IMR-90 (cell line): Measurements from ENCODE around the gene ITGB1BP1. TPM values are rescaled to one million over a fixed set of nuclear protein-coding genes. Genes with fewer than 3 reads are reported as not detected.
A peak's percentile ranks its signal among the peaks of the same experiment; 100 is the strongest.

Experiments used
- ATAC-seq: fragments of 200-7000 bp; cut with Tn5 transposase; 2 replicates; pipeline ENCODE4 v1.9.1; 2020; ENCODE audit warnings: low read depth, mild to moderate bottlenecking, moderate library complexity
- BruUV-seq: library from RNA; stranded (reverse); fragments of 400-500 nt; replicated peaks from 2 replicates; lab custom pipeline; 2021; lab: Mats Ljungman, UMichigan
- CTCF ChIA-PET: fragments of 300-600 bp; formaldehyde crosslinking; extraction: SDS; loops from one replicate; lab custom pipeline; 2021; ENCODE audit warnings: antibody characterized with exemption; lab: Yijun Ruan, JAX
- POLR2A ChIA-PET: fragments of 300-600 bp; sonication (Branson Sonifier 250); formaldehyde crosslinking; loops from one replicate; lab custom pipeline; 2022; ENCODE audit warnings: antibody characterized with exemption; ENCODE audit not compliant: unreplicated experiment; lab: Charles Lee
- DNase-seq: peaks from one replicate; pipeline ENCODE4 v3.0.0; 2013
- H2AFZ ChIP-seq: replicated peaks from 2 replicates; pipeline ENCODE3; 2013; ENCODE audit warnings: low read length, mild to moderate bottlenecking; ENCODE audit not compliant: poor library complexity
- H2AK5ac ChIP-seq: 2 replicates; pipeline ENCODE4 v1.6.1; 2013; ENCODE audit warnings: low read depth, low read length, inconsistent platforms
- H2AK9ac ChIP-seq: replicated peaks from 2 replicates; pipeline ENCODE3; 2013; ENCODE audit warnings: mild to moderate bottlenecking, low read depth, low read length, moderate library complexity; ENCODE audit not compliant: poor library complexity
- H2BK120ac ChIP-seq: 2 replicates; pipeline ENCODE4 v1.6.1; 2013; ENCODE audit warnings: low read depth, low read length, inconsistent platforms
- H2BK15ac ChIP-seq: 3 replicates; pipeline ENCODE4 v1.6.1; 2013; ENCODE audit warnings: low read depth, low read length, inconsistent platforms
- H2BK20ac ChIP-seq: 2 replicates; pipeline ENCODE4 v1.6.1; 2013; ENCODE audit warnings: low read depth, mild to moderate bottlenecking, inconsistent platforms, low read length, moderate library complexity
- H2BK5ac ChIP-seq: 2 replicates; pipeline ENCODE4 v1.6.1; 2013; ENCODE audit warnings: mild to moderate bottlenecking, low read depth, low read length, inconsistent platforms; ENCODE audit not compliant: poor library complexity, severe bottlenecking
- H3K14ac ChIP-seq: replicated peaks from 2 replicates; pipeline ENCODE4 v1.6.1; 2013; ENCODE audit warnings: low read depth, low read length, inconsistent platforms
- H3K18ac ChIP-seq: 2 replicates; pipeline ENCODE4 v1.6.1; 2013; ENCODE audit warnings: low read depth, low read length, control low read depth
- H3K23ac ChIP-seq: 2 replicates; pipeline ENCODE4 v1.6.1; 2013; ENCODE audit warnings: low read depth, low read length, inconsistent platforms
- H3K27ac ChIP-seq: 2 replicates; pipeline ENCODE4 v1.5.1; 2013; ENCODE audit warnings: mild to moderate bottlenecking, control low read depth, low read length; ENCODE audit not compliant: insufficient read depth
- H3K27me3 ChIP-seq: 2 replicates; pipeline ENCODE4 v1.6.1; 2013; ENCODE audit warnings: low read length; ENCODE audit not compliant: control insufficient read depth, insufficient read depth
- H3K36me3 ChIP-seq: 2 replicates; pipeline ENCODE4 v1.6.1; 2013; ENCODE audit warnings: low read length, mixed read lengths; ENCODE audit not compliant: control insufficient read depth, insufficient read depth
- H3K4ac ChIP-seq: 2 replicates; pipeline ENCODE4 v1.6.1; 2013; ENCODE audit warnings: low read depth, low read length, inconsistent platforms
- H3K4me1 ChIP-seq: 2 replicates; pipeline ENCODE4 v1.6.1; 2013; ENCODE audit warnings: low read length, mixed read lengths; ENCODE audit not compliant: control insufficient read depth, insufficient read depth
- H3K4me2 ChIP-seq: 2 replicates; pipeline ENCODE4 v1.6.1; 2013; ENCODE audit warnings: low read depth, mild to moderate bottlenecking, control low read depth, low read length, moderate library complexity
- H3K4me3 ChIP-seq: 2 replicates; pipeline ENCODE4 v1.5.1; 2013; ENCODE audit warnings: low read depth, mild to moderate bottlenecking, control low read depth, low read length, moderate library complexity; ENCODE audit not compliant: insufficient read depth
- H3K56ac ChIP-seq: 2 replicates; pipeline ENCODE4 v1.6.1; 2013; ENCODE audit warnings: low read length, inconsistent platforms; ENCODE audit not compliant: insufficient read depth; ENCODE audit errors: extremely low read depth
- H3K79me1 ChIP-seq, 2 experiments: 2 replicates each; pipeline ENCODE4 v1.6.1; 2013; ENCODE audit warnings: low read length in 2 of 2, inconsistent platforms in 1 of 2, low read depth in 1 of 2
- H3K9ac ChIP-seq: 2 replicates; pipeline ENCODE4 v1.6.1; 2013; ENCODE audit warnings: low read depth, low read length, control low read depth
- H3K9me1 ChIP-seq: 2 replicates; pipeline ENCODE4 v1.6.1; 2013; ENCODE audit warnings: low read length, inconsistent platforms; ENCODE audit not compliant: insufficient read depth
- H3K9me3 ChIP-seq: 2 replicates; pipeline ENCODE4 v1.6.1; 2013; ENCODE audit warnings: low read length; ENCODE audit not compliant: control insufficient read depth, insufficient read depth
- H4K20me1 ChIP-seq: 2 replicates; pipeline ENCODE4 v1.6.1; 2013; ENCODE audit warnings: low read length, inconsistent platforms; ENCODE audit not compliant: insufficient read depth
- H4K5ac ChIP-seq: 2 replicates; pipeline ENCODE4 v1.6.1; 2013; ENCODE audit warnings: mild to moderate bottlenecking, low read depth, low read length, control low read depth
- H4K8ac ChIP-seq, 2 experiments: 2 replicates each; pipeline ENCODE4 v1.6.1; 2013; ENCODE audit warnings: low read depth in 2 of 2, low read length in 2 of 2, control low read depth in 1 of 2, inconsistent platforms in 1 of 2
- H4K91ac ChIP-seq: 2 replicates; pipeline ENCODE4 v1.6.1; 2013; ENCODE audit warnings: low read depth, low read length, inconsistent platforms; ENCODE audit not compliant: insufficient read depth
- CEBPB ChIP-seq: IDR thresholded peaks from 2 replicates; pipeline ENCODE4 v1.6.1; 2012; ENCODE audit warnings: low read depth, low read length, improper control_type of control experiment
- MAFK ChIP-seq: IDR thresholded peaks from 2 replicates; pipeline ENCODE4 v1.6.1; 2012; ENCODE audit warnings: low read depth, low read length, improper control_type of control experiment
- NFE2L2 ChIP-seq: fragments of 150-350 bp; IDR thresholded peaks from 2 replicates; pipeline ENCODE4 v1.6.1; 2016; ENCODE audit warnings: low read depth, mild to moderate bottlenecking, low read length
- POLR2A ChIP-seq: IDR thresholded peaks from 2 replicates; pipeline ENCODE4 v1.6.1; 2012; ENCODE audit warnings: mild to moderate bottlenecking, low read depth, low read length
- RAD21 ChIP-seq: IDR thresholded peaks from 2 replicates; pipeline ENCODE4 v1.6.1; 2012; ENCODE audit warnings: low read length, improper control_type of control experiment
- RCOR1 ChIP-seq: IDR thresholded peaks from 2 replicates; pipeline ENCODE4 v1.6.1; 2012; ENCODE audit warnings: mild to moderate bottlenecking, low read length, improper control_type of control experiment; ENCODE audit not compliant: insufficient replicate concordance
- RFX5 ChIP-seq: IDR thresholded peaks from 2 replicates; pipeline ENCODE4 v1.8.0; 2012; ENCODE audit warnings: low read depth, mild to moderate bottlenecking, low read length, moderate library complexity
- SMC3 ChIP-seq: fragments of 150-350 bp; IDR thresholded peaks from 2 replicates; pipeline ENCODE4 v1.6.1; 2016; ENCODE audit warnings: low read depth, mild to moderate bottlenecking, antibody characterized with exemption, low read length, moderate library complexity
- WGBS, 2 experiments: methylation state at CpG; one replicate each; pipeline versions ENCODE4 v1.1.5 to v1.1.7; 2013; ENCODE audit warnings: missing lambda C conversion rate in 2 of 2; ENCODE audit not compliant: insufficient read length in 1 of 2; ENCODE audit errors: extremely low coverage in 2 of 2; 5-methylcytosine and 5-hydroxymethylcytosine counted together
- dilution Hi-C: fragments of 300-500 bp; cut with HindIII; formaldehyde crosslinking; loops from one replicate; pipeline ENCODE4 v1.14.3; 2018; ENCODE audit warnings: low sequenced_read_pairs; ENCODE audit not compliant: unreplicated experiment
- in situ Hi-C: fragments of 300-500 bp; cut with MboI; formaldehyde crosslinking; loops from 3 replicates; pipeline ENCODE4 v1.14.3; 2019; ENCODE audit warnings: low sequenced_read_pairs, inconsistent platforms, mixed read lengths
- intact Hi-C: fragments of 100-400 bp; cut with micrococcal nuclease; formaldehyde crosslinking; loops from 2 replicates; pipeline ENCODE4 v1.10.0; 2022
- polyA plus RNA-seq, 3 experiments: library from polyadenylated mRNA; depleted of rRNA; stranded (reverse); fragments of >200 nt; gene quantifications; 2 replicates each; pipeline ENCODE4 v1.2.3, GENCODE V29; 2012; ENCODE audit warnings: low replicate concordance in 1 of 3
- total RNA-seq: library from RNA; depleted of rRNA; stranded (reverse); fragments of >200 nt; gene quantifications from 2 replicates; pipeline ENCODE4 v1.2.3, GENCODE V29; 2012

ITGB1BP1 gene
- total and polyA plus RNA-seq, 2 of the 4 experiments (the other 2 are of a cell fraction), result 48.6 to 88.1 TPM

DNA sequence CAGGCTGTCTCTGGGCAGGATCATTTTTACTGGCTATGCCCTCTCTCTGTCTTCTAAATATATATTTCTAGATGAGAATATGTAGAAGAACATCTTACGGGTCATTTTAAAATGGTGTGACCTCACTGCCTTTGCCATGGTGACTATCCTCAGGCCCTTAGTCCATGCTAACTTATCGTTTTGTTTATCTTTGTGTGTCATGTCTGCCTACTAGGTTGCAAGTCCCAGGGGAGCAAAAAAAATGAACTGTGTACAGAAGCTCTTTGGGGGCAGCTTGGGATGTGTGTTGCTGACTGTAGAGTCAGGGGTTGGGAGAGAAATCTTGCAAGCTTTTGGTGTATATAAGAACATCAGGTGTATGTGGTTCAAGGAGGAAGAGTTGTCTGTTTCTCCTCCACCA is 11.2 kb upstream of the ITGB1BP1 start:
- Histone ChIP-seq H3K56ac (no peak overlapping the region), H2AK5ac (no peak overlapping the region), H3K9ac (no peak overlapping the region), H4K8ac (no peak overlapping the region), H3K36me3 (peaks cover 24% of the 10 kb centered on the region), H4K20me1 (no peaks in the 10 kb centered on the region), H3K9me1 (no peaks in the 10 kb centered on the region; the same call in 1 of the 2 replicates), H4K5ac (no peak overlapping the region), H2AFZ (no peak overlapping the region), H3K4me1 (peaks cover 2% of the 10 kb centered on the region; the same call in 1 of the 2 replicates), H3K4me3 (no peak overlapping the region), H3K9me3 (no peaks in the 10 kb centered on the region), H2BK120ac (no peak overlapping the region), H3K4me2 (no peak overlapping the region), H3K14ac (no peak overlapping the region), H3K27me3 (no peaks in the 10 kb centered on the region), H2BK20ac (no peak overlapping the region; the same call in 1 of the 2 replicates), H3K18ac (no peak overlapping the region), H4K91ac (no peak overlapping the region), H2BK15ac (no peak overlapping the region), H3K4ac (no peak overlapping the region), H3K23ac (no peak overlapping the region), H2AK9ac (no peak overlapping the region), H3K79me1 (peaks cover 6 to 10% of the 10 kb centered on the region in 2 experiments; a peak in 2 of 4 replicates), H3K27ac (no peak overlapping the region), H2BK5ac (no peak overlapping the region)
- DNase-seq (peak; percentile 33), ATAC-seq (peak; percentile 65)
- ChIA-PET CTCF (interaction anchor here (0.7 kb wide), 1 partner anchor 11 kb away, joined by 5 read pairs; no protein-coding TSS in a partner anchor), POLR2A (no interaction called here)
- no TSS peak for BruUV-seq
- TF ChIP-seq RCOR1 (no peak), POLR2A (no peak), MAFK (no peak), CEBPB (no peak), NFE2L2 (no peak), RAD21 (no peak), RFX5 (no peak), SMC3 (no peak)
- in situ Hi-C loops, result no loop called here
- dilution Hi-C loops, result no loop called here
- no CpG with 5 or more reads among the region's 2 CpGs for WGBS, 2 experiments
- intact Hi-C loops, result no loop called here
